GM19240 (cell line): ENCODE data around the gene STARD9.
"Not testable (repeated sequence)": the region's sequence is repeated elsewhere in the genome, so short reads cannot be mapped to it uniquely, and the experiment has no call there.

Experiments used
- DNase-seq: peaks from one replicate; pipeline ENCODE4 v3.0.0; 2011; ENCODE audit warnings: low spot score; ENCODE audit not compliant: insufficient read length

Gene STARD9

DNA sequence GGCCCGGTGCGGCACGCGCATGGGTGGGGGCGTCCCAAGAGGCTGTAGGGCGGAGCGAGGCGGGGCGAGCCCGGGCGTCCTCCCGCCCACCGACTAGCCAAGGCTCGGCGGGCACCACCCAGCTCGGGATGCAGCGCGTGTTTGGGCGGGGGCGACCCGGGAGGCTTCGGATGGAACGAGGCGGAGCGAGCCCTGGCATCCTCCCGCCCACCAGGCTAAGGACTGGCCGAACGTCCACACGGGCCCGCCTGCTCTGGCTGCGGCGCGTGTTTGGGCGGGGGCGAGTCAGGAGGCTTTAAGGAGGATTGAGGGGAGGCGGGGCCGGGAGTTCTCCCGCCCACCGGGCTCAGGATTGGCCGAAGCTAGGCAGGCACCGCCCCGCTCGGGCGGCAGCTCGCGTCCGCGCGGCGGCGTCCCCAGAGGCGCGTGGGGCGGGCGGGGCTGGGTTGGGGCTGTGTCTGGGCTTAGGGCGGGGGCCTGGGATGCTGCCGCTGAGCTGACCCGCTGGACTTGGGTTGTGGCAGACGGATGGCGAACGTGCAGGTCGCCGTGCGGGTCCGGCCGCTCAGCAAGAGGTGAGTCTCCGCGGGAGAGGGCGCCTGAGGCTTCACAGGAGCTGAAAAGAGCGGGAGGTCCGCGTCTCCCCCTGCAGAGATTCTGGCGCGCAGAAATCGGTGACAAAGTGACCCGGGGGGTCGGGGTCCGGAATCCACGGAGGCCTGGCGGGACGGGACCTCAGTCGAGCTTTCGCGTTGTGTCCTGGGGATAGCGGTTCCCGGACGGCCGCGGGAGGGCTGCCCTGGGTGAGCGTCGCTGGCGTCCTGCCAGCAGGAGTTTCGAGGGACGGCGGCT lies at the start of gene STARD9:
Gene STARD9 (plus strand): TSS at position 419 of the 852 bp plus-strand sequence. CDS start 110 bp downstream, at position 529.
- DNase-seq, result peak; percentile 77

DNA sequence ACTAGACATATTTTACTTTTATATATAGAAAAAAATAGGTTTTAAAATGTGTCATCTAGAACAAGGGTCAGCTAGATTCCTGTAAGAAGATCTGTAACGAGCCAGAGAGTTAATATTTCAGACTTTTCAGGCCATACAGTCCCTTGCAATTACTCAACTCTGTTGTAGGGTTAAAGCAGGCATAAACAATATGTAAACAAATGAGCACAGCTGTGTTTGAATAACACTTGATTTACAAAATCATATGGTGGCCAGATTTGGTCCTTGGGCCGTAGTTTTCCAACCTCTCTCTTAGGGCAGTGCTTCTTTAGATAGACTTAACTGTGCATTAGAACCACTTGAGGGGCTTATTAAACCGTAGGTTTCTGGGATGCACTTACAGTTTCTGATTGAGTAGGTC lies 46.4 kb upstream of the STARD9 start:
- no peak for DNase-seq

DNA sequence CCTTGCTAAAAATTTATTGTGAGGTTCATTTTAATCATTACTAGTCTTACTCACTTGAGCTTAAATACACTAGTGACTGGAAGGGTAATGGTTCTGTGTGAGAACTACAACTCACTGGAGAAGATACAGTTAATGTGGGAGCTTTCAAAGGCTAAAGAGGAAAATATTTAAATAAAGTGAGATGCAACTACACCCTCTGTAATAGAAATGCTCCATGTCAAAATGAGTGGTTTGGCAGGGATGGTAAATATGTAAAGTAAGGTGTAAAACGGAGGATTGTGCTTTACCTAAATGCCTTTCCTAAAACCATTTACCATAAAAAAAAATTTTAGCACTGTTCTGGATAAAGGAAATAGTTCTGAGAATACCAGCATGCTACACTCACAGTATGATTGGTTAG lies 42.2 kb upstream of the STARD9 start:
- no peak for DNase-seq

DNA sequence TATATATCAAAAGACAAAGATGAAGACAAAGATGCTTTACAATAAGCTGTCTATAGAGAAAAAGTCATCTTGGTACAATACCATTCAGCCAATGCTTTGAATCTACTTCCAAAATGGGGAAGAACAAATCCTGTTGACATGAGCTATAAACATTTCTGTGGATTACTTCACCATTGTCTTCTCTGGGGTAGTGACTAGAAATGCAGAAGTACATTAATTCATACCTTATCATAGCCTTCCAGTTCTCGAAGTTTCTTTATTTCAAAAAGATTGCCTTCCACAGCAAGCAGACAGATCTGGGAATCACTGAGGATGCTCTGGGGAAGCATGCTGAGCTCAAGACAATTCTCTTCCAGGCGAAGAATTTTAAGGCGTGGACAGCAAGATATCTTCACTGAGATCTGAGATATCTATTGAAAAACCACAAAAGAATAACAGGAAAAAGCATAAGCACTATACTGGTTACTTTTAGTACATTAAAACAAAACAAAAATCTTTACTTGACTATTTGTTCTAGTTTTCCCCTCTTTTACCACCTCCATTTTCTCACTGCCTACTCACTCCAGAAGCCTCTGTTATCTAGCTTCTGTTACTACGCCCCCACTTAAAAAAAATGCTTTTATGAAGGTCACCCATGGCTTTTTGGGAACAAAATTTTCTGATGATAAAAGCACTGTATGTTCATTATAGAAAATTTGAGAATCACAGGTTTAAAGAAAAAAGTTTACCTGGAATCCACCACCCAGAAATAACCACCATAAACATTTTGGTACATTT lies 30.4 kb upstream of the STARD9 start:
- no peak for DNase-seq

DNA sequence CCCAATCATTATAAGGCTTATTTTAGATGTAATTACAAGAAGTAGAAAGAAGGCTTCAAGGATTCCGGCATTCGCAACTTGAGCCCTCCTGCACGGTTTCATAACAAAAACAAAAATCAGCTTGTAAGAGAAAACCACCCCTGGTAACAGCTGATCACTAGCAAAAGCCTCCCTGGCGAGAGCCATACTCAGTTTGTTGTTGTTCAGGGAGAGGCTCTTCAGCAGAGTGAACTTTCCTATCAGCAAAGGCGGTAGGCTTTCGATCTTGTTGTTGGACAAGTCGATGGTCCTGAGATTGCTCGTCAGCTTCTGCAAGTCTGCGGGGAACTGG lies 27.5 kb upstream of the STARD9 start:
- peak; percentile 6 for DNase-seq

DNA sequence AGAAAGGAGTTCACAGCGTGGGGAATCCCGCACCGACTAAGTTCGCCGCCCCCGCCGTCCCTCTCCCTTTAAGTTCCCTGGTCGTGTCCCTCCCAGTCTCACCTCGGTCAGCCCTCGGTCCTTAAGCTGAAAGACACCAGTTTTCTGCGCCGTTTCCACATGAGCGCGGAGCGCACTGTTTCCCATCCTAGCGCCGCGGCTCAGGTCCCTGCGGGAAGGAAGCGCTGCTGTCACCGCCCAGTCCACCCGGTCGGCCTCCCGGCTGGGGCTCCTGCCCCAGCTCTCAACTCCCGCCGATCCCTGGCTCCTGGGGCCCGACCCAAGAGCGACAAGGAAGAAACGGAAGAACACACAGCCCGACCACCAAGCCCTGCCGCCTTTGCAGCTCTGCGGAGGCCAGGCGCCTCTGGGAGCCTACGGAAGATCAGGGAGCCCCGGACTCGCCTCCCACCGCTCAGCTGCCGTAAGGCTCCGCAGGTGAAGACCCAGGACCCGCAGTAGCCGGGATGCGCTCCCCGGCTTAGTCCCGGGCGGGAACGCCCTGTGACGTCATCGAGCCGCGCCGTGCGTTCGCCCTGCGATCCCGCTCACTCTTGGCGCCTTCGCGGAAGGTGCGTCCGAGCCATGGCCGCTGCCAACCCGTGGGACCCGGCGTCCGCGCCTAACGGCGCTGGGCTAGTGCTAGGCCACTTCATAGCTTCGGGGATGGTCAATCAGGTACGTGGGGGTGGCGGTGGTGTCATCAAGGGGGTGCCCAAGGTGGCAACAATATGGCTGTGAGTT lies 27.0 kb upstream of the STARD9 start, which contains the start of the genes HAUS2 and LRRC57:
Gene HAUS2 (plus strand): TSS at position 590 of the 783 bp plus-strand sequence. CDS start 35 bp downstream, at position 625.
Gene LRRC57 (minus strand): TSS at position 545 of the 783 bp plus-strand sequence. CDS start 359 bp downstream, at position 186.
- peak; percentile 92 for DNase-seq

DNA sequence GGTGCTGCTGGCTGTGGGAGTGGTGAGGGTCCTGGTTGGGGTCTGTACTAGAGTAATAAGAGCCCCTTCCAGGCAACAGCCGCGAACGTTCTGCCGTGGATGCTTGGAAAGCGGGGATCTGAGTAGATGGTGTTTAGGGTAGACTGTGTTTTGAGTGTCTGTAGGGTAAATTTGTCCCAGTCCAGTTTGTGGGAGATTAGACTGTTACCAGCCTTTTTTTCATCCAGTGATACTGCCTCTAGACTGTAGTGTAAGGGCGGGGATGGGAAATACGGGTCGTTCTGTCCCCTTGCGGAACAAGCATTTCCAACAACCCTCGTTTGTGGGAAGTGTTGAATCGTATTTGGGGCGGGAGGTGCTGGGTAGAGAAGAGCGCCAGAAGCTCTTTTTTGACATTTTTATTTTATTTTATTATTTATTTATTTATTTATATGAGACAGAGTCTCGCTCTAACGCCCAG lies 26.3 kb upstream of the STARD9 start:
- DNase-seq, result no peak

DNA sequence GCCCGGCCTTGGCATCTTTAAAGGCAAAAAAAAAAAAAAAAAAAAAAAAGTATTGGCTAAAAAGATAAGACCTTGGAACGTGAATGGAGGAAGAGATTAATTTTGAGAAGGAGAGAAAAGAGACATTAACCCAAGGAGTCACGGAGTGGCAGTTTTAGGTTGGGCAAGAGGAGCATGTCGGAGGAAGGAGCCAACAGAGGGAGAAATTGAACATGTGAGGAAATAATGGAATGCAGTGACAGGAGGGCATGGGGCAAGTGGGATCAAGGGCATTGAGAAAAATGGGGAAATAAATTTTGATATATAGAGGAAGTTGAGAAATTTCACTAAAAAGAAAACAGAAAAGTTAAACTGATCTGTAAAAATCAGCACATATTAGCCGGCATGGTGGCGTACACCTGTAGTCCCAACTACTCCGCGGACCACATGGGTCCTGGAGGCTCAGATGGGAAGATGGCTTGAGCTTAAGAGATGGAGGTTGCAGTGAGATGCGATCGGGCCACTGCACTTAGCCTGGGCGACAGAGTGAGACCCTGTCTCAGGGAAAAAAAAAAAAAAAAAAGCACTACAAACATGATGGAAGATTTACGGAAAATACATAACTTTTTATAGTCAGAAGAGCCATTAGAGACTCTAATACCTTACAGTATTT lies 25.5 kb upstream of the STARD9 start:
- no peak for DNase-seq

DNA sequence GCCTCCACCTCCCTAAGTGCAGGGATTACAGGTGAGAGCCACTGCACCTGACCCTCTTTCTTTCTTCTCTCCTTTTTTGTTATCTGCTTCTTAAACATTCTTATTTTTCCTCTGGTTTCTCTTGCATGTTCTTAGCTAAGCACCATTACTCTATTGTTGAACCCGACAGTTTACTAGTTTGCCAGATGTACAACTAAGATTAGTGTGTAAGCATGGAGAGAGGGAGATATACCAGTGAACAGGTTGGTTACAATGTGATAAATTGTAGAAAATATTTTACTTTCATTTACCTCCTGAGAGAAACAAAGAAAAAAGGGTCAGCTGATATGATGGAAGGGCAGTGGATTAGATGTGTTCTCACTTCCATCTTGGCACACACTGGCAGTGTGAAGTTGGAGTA lies 21.9 kb upstream of the STARD9 start:
- DNase-seq, result no peak

DNA sequence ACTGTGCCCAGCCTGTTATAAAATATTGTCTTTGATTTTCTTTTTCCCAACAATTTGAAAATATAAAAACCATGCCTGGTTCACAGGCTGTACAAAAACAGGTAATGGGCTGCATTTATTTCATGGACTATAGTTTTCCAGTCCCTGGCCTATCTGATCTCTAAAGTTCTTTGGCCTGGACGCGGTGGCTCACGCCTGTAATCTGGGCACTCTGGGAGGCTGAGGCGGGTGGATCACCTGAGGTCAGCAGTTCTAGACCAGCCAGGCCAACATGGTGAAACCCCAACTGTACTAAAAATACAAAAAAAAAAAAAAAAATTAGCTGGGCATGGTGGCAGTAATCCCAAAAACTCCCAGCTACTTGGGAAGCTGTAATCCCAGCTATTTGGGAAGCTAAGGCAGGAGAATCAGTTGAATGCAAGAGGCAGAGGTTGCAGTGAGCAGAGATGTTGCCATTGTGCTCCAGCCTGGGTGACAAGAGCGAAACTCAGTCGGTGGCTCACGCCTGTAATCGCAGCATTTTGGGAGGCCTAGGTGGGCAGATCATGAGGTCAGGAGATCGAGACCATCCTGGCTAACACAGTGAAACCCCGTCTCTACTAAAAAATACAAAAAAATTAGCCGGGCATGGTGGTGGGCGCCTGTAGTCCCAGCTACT lies 18.7 kb upstream of the STARD9 start:
- not testable (repeated sequence) for DNase-seq

DNA sequence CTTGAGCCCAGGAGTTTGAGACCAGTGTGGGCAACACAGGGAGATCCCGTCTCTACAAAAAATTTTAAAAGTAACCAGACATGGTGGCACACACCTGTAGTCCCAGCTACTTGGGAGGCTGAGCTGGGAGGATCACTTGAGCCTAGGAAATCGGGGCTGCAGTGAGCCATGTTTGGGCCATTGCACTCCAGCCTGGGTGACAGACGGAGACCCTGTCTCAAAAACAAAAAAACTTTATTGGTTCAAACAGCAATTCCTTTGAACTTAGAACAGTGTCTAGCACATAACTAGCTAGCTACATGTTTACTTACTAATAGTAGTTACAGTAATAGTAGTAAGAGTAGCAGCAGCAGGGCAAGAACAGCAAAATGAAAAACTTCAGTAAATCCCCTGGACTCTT lies 16.7 kb upstream of the STARD9 start:
- DNase-seq, result no peak

DNA sequence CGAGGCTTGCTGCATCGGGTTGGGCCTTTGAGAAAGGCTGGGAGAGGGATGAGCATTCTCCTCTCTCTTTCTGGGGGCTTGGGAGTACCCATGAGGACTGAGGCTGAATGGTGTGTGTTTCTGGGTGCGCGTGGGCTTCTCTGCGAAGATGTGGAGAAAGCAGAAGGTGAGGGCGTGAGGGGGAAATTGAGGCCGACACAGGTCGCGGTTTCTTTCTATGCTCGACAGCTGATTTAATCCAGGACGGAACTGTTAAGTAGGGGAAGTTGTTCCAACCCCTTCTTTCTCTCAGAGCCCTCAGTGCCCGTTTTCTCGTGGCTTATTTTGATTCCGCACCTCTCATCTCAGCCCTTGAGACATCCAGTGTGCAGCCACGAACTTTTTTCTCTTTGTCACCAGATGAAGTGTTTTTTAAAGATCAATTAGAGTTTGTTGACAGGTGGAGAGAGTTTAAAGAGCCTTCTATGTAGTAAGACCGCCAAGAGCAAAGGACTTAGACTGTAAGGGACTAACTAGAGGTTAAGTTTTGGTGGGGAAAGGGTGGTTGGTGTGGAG lies 711 bp downstream of the STARD9 start:
- DNase-seq, result no peak

DNA sequence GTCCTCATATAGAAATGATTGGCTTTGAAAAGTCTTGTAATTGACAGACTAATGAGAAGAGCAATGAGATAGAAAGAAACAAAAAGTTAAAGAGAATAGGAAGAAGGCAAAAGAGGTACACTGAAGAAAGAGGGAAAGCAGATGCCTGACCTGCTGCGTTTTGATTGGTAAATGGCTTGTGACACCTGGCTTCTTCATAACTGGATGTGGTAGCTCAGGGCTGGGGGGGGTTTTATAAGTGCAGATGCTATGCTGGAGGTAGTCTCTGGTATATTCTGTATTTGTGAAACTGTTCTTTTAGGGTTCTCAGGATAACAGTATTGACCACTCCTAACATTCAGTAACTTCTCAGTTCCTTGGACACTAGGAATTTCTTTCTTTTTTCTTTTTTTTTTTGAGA lies 1.4 kb downstream of the STARD9 start:
- no peak for DNase-seq

DNA sequence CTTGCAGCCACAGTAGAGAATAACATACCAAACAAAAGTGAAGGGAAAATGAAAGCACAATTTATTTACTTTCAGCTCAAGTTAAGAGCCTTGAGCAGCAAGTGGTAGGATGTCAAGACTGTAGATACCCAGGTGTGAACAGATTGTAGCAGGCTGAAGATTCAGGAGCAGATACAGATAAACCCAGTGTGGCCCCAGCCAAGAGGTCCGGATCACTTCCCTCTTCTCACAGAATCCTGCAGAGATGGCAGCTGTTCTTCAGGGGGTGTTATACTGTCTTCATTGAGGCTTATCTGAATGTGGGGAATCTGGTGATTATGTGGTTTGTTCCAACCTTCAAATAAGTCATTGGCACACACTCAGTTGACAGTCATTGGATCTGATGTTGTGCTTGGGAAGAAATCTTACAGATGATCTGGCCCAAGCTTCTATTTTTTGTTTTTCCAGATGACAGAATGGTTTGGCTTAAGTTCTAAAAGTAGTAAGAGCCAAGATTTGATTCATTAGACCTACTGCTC lies 2.2 kb downstream of the STARD9 start:
- no peak for DNase-seq

DNA sequence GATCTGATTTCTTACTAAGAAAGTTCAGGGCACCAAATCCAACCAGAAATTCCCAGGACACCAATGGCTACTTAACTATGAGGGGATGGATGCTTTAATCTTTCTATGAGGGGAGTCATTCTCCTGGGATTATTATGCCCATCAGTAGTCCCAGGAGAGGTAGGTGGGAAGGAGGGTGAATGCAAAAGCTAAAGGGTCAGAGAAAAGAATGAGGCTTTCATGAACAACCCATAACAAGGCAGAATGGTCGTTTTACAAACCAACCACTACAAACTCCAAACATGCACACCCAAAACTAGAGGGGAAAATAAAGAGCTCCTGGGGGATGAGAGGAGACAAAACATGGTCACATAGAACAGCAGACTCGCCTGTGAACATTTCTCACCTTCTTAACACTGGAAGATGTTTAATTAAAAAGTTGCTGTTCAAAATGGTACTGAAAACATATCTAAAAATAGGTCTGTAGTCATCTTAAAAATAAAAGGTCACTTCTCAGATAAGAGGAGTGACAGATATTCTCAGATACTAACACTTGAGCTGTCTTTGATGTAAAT lies 3.7 kb downstream of the STARD9 start:
- no peak for DNase-seq

DNA sequence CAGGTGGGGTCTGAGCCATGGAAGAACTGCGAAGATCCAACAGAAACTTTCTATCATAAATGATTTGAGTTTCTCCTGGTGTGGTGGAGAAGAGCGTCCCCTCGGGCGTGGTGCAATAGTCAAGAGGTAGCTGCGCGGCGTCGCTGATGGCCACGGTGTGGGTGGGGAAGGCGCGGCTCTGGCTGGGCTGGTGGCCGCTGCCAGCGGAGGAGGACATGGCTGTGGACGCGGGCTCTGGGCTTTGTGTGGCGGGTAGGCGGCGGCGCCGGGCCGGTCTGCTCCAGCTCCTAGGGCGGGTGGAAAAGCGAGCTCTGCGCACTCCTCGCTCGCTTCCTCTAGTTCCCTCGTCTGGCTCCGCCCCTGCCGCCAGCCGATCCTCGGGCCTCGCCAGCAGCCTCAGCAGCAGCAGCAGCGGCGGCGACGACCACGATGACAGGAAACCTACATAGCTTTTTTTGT lies 5.9 kb downstream of the STARD9 start:
- peak; percentile 30 for DNase-seq

DNA sequence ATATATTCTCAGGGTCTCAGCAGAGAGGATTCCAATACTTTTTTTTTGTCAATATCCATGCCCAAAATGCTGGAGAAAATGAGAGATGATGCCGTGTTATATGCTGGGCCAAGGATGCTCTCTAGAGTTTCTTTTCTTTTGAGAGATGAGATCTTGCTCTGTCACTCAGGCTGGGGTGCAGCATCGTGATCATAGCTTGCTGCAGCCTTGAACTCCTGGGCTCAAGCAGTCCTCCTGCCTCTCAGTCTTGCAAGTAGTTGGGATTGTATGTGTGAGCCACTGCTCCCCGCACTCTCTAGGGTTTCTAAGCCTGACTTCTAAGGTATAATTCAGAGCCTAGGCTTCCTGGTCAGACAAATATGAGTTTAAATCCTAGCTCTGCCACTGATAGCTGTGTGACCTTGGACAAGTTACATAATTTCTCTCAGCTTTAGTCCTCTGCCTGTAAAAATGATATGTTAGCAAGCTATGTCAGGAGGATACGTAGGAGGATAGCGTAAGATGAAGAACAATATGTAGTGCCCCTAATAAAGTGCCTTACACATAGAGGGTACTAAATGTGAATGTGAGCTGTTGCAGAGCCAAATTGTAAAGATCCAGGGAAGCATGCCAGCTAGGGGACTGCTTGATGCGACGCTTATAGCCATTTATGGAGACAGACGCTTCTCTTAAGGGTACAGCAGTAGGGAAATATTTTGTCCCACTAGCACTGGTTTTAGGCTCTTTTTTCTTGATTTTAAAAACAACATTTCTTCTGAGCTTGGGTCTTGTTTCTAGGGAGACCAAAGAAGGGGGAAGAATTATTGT lies 7.4 kb downstream of the STARD9 start:
- DNase-seq, result no peak

DNA sequence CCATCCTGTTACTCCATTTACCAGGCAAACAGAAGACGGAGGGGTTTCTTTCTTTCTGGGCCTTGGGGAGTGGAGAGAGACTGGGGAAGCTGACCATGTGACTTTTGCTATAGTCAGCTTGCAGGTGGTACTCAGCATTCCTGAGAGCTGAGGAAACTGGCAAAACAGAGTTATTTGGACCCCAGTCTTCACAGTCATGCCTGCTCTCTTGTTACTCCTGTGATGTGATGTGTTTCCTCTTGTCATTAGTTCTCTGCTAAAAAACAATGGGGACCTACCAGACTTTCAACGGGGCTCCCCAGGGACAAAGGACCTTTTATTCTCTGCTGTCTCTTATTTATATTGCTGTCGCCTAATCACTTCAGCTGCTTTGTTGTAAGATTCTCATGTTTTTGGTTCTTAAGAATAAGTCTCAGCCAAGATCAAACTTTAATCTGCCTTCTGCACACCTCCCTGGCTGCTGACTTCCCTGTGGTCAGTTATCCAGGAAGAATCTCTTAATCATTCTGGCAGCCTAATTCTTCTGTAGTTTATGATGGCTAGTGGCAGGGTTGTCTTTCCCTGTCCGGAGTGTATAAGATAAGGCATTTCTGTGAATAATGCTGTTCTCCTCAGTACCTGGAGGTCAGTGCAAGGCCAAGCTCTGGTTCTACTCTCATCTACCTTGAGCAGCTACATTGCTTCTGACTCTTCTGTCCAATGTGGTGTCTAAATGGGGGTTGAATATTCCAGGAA lies 8.8 kb downstream of the STARD9 start:
- no peak for DNase-seq
